Activated CD4-positive, CD25-positive, alpha-beta regulatory T cell treated with anti-CD3 and anti-CD28 coated beads, Interleukin-2, amount 50 U/mL, for 16 hours (primary cell): ENCODE measurements around the gene UNC13D.

Source experiments
- DNase-seq: peaks from one replicate; pipeline ENCODE4 v3.0.0-alpha.2; 2020; ENCODE audit warnings: low read depth, low spot score

UNC13D gene

DNA sequence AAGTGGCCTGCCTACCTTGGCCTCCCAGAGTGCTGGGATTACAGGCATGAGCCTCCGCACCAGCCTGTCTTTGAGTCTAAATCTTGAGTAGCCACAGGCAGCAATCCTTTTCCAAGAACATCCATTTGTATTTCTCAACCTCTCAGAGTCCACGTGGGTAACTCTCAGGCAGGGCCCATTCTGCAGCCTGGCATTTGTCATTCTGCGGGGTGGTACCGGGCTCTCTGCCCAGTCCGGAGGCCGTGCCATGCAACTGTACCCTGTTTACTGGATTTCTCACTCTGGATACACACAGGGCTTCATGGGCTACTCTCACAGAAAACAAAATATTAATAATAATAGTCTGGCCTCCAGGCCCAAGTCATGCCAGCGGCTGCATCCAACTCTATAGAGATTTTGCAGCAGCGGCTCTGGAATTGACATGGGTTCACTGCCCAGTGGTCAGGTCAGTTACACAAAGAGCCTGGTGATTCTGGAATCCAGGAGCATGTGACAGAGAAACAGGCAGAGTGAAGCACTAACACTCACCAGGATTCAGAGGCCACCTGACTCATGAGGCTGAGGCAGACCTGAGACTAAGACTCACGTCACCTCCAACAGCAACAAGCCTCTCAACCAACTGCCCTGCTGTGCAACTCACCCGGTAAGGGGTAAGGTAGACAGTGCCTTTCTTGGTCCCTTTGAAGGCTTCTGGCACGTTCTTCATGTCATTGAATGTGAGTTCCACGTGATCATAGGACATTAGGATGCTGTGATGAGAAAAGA is 6.9 kb upstream of the UNC13D start:
- DNase-seq = no peak

DNA sequence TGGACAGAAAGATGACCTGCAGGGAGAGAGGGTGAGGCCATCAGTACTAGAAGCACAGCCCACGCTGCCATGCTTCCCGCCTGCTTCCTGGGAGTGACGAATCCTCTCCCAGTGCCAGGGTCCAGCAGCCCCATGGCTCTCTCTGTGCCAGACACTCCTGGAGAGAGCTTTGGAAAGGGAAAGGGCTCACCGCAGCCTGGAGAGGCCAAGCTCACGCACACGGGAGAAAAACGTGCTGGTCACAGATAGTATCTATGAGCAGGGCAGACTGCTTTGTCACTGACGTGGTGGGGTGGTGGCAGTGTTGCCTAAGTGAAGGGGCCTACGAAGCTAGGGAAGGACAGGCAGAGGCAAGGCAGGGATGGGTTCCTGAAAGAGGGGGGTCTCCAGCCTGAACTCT is 5.5 kb upstream of the UNC13D start:
- no peak for DNase-seq

DNA sequence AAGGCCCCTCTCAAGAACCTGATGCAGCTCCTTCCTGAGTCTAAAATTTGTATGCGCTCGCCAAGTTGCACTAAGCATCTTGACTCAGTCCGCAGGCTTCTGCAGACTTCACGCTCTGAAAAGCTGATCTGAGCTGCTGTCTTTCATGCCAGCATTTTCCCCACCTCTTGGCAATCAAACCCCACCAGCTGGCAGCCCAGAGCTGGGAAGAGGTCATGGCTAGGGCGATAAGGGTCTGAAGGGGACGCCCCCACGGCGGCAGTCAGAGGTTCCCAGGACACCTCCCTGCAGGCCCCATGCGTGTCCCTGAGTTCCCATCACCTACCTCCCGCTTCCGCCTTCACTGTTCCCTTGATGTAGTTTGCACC is 5.1 kb upstream of the UNC13D start:
- DNase-seq = no peak

DNA sequence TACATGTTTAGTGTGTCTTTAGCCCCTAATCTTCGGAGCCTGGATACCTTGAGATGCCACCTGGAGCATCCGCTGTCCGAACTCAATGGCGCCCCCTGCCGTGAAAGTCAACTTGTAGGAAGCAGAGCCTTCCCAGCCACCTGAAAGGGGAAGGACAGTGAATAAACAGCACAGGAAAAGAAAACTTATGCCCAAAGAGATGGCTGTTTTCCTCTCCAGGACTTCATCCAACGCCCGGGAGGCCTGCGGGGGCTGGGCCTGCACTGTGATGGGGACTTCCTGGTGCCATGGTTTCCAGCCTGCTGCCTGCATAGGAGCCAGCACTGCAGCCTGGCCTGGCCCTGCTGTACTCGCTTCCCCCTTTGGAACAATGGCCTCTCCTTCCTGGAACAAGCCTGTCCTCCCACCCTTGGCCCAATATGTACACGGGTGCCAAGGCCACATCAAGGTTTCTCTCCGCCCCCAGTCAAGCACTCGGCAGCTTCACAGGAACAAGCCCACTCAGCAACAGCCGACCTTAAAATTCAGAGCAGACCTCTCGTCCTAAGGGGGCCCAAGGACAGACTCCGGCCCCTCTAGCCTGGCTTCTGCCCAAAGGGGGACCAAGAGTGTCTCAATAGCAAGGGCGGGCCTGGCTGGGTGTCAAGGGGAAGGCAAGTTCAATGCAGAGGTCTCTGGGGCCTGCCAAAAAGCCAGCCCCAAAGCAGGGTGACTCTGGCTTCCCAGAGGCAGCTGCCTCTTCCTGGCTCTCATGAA is 4.5 kb upstream of the UNC13D start:
- peak; percentile 67 for DNase-seq

DNA sequence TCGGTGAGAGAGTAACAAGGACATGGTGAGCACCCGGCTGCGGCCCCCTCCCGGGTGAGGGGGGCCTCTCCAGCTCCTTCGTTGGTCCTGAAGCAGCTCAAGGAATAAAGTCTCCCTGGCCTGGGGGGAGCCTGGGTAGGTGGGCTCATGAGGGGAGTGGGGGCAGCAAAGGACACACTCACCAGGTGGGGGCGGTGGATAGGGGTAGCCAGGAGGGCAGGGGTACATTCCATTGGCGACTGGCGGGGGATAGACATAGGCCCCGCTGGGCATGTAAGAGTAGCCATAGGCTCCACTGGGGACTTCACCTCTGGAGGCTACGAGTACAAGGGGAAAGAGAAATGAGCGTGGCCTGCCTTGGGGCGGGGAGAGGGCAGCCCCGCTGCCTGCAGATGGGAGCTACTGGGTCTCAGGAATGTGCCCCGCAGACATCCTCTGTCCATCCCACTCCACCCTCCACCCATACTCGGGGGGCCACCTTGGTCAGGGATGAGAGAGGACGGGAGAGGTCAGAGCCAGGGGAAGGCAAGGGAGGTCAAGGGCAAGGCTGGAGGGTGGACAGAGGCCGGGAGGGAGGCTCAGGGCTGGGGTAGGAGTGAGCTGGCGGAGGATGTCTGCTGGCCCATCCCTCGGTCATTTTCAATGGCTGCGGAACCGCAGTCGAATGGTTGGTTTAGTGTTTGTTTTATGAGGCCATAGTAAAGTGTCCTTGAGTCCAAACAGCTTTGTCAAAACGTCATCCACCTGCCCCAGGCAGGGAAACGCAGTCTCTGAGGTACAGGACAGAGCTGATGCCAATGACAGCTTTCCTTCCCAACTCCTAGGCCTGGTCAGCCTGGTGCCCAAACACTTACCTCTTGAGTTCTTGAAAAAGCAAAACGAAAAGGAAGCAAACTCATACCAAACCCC is 3.7 kb upstream of the UNC13D start:
- no peak for DNase-seq

DNA sequence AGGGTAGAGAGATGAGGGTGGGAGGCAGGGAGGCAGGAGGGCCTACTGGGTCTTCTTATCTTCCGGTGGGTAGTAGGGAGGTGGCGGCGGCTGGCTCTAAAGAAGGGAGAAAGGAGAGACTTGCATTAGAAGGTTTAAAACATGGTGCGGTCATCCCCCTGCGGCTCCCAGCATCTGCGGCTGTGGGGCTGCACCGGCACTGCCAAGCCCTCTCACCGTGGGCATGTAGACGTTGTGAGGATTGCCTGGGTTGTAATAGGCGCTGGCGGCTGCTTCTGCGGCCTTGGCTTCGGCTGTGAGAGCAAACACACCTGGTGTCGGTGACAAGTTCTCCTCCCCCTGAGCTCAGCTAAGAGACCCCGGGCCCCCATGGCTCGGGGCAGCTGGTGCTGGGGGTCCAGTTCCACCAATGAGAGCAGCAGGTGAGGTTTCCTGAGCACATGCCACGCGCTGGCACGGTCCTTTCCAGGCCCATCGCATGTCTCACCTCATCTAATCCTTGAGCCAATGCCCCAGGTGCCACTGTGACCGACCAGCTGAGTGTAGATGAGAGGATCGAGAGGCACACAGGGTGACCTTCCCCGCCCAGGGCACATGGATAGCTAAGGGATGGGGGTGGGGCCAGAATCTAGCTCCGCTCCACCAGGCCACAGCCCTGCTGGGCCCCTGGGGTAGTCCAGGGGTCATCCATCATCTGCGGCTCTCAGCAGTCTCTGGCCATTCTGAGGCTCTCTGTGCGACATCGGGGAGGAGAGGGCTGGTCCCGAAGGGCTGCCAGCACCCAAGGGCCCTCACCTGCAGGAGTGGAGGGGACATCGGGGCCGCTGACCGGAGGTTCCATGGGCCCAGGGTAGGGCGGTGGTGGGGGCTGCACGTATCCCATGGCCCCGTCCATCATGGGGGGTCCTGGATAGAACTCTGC is 2.7 kb upstream of the UNC13D start:
- no peak for DNase-seq

DNA sequence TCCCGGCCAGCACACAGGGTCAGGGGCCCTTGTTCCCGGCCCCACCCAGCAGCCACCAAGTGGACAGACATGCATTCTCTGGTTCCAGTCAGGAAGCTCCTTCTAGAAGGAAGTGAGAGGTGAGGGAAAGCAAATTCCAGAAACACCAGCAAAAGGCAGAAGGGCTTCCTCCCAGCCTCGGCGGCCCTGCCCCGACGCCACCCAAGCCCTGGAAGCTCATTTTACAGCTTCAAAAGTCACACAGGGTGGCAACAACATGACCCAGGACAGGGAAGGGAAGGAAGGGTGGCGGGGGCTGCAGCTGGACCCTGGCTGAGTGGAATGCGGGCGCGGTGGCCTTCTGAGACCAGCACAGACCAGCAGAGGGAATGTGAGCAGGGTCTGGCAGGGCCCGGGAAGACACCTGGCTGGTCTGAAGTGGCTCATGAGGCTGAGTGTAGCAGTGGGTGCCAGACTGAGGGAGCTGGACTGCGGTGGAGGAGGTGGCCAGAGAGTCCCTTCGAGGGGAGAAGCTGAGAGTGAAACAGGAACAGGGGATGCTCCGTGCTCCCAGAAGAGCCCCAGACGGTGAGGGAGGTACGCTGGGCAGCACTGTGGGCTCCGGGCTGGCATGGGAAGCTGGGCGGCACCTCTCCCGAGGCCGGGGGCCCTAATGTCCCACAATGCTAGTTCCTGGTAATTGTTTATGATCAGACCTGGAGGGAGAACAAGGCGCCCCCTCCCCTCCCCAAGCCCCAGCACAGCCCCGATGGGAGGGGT is 1.9 kb upstream of the UNC13D start:
- DNase-seq = no peak

- no peak for DNase-seq
These were observed 981 bp upstream of the UNC13D start for GRCh38 chr17:75845058-75845711.

DNA sequence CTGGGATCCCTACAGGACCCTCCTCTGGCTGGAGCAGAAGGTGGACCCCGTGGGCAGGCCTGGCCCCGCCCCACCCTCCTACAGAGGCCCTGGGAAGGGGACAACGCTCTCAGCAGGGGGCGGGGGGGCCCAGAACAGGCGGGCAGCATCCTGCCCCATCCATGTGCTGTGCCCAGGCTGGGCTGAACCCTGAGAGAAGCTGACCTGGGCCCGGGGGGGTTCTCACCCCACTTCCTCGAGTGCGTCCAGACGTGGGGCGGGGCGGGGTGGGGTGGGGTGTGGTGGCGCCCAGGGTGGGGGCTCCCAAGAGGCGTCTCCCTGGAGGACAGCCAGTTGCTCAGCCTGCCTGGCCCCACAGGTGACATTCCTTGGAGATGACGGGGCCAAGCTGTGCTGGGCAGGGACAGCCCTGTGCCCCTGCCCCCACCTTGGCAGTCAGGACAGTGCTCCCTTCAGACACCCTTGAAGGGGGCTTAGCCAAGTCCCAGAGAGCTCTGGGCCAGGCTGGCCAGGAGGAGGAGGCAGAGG is 390 bp upstream of the UNC13D start:
- DNase-seq = no peak

DNA sequence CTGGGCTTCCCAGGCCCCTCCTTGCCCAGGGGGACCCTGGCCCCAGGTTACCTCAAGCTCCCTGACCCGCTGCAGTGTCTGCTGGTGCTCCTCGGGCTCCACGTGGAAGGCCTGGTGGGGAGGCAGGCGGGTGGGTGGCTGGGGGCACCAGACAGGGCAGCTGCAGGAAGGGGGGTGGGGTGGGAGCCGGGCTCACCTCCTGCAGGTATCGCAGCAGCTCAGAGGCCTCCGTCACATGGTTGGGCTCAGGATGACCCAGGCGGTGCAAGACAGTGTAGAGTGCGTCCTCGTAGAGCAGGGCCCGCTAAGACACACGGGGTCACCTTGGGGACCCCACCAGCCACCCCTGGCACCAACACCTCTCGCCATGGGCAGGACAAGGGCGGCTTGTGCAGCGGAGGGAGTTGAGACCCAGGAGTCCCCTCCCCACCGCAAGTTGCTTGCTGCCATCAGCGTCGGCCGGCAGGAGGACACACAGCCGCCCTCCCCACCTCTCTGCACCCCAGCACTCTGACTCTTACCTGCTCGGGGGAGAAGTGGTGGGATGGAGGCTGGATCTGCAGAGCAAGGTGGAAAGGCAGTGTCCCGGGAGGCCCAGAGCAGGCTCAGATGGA is 1.1 kb downstream of the UNC13D start:
- DNase-seq = no peak

DNA sequence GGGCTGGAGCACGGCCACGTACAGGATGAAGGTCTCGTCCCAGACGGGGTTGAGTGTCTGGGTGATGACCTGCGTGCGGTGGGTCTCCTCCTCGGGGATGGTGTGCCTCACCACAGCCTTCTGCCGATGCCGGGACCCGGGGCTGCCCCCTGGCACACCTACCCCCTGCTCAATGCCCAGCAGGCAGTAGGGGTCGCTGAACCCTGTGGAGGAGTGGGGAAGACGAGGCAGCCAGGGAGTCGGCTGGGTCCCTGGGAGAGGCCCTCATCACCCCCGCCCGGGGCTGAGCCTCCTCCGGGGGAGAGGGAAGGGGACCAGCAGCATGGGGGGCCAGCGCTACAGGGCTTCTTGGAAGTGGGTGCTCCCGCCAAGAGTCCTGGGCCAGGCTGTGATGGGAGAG is 1.8 kb downstream of the UNC13D start:
- DNase-seq = no peak

GRCh38 chr17:75840799-75841164 is 3.4 kb downstream of the UNC13D start:
- DNase-seq = no peak

GRCh38 chr17:75839942-75840798 is 4.0 kb downstream of the UNC13D start:
- no peak for DNase-seq

DNA sequence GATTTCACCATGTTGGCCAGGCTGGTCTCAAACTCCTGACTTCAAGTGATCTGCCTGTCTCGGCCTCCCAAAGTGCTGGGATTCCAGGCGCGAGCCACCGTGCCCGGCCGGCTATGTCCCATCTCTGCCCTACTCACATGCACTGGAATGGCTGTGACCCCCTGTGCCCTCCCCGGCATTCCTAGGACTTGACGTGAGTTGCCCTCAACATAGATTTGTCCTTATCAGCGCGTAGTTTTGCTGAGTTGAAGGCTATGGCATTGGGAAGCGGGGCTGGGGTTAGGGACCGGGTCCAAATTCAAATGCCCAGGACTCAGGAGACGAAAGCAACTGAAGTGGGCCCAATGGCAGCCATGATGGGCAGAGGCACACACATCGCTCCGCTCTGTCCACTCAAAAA is 5.8 kb downstream of the UNC13D start:
- DNase-seq = no peak

DNA sequence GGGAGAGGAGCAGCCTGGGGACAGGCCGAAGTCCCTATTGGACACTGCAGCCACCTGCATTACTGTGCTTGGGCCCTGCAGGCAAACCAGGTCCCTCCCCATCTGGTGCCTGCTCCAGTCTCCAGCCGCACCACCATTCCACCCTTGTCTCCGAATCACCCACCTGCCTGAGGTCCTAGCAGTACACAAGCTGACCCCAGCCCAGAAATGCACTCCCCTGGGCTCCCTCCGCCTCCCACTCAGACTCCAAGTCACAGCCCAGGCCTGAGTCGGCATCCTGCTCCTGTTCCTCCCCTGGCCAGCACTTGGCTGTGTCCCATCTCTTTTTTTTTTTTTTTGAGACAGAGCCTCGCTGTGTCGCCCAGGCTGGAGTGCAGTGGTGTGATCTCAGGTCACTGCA is 6.3 kb downstream of the UNC13D start:
- no peak for DNase-seq

DNA sequence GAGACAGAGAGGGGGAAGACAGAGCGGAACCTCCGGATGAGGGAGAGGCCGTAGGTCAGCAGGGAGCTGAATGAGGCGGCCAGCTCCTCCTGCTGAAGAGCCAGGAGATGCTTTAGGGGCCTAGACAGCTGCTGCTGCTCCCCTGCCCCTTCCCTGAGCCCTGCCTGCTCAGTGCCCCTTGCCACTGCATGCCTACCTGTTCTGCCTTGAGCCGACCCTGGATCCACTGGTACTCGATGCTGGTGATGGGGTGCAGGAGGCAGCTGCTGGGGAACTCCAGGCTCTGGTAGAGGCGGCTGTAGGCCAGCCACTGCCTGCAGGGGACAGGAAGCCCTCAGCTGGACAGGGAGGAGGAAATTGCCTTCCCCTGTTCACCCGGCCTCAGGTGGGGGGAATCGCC is 7.6 kb downstream of the UNC13D start:
- no peak for DNase-seq

DNA sequence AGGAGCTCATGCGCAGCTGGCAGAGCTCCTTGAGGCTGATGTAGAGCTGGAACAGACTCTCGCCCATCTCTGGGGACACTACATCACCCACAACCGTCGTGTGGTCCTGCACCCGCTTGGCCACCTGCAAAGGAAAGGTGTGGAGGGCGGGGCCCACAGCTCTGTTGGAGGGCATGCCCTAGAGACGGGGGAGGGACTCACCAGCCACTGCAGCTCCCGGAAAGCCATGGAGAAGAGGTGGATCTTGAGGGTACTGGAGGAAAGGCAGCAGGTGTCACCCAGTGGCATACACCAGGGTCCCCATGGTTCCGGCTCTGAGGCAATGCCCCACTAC is 8.6 kb downstream of the UNC13D start:
- DNase-seq = no peak

GRCh38 chr17:75834928-75835653 is 9.1 kb downstream of the UNC13D start:
- no peak for DNase-seq
